Heart left ventricle (tissue), 13 donors: ENCODE measurements around the gene MARCHF10.

Source experiments
- CTCF ChIP-seq, 12 donors: fragments of 200-600 bp; sonication (generic) in 4 of 12; IDR thresholded peaks; one replicate each; pipeline versions ENCODE4 v1.5.0 to v1.8.0; 2018 to 2022; ENCODE audit warnings: antibody characterized with exemption in 12 of 12, mild to moderate bottlenecking in 5 of 12
- POLR2A ChIP-seq, 2 donors: fragments of 450-650 bp; IDR thresholded peaks; one replicate each; pipeline ENCODE4 v1.6.1; 2017; ENCODE audit warnings: antibody characterized with exemption in 2 of 2, mild to moderate bottlenecking in 2 of 2, moderate library complexity in 2 of 2
- donor health status: ischemic (EF 13 %, LVEDD 7.1; RV severe dilation, severe dysfunction).
- donor health status: DM: no; HTN: yes; CAD: no.
- donor health status: DM: no; HTN: no; CAD: no.
- donor health status: ischemic (EF 25% LVEDD 6.9; RV normal size, moderate dysfunction).
- donor health status: ischemic (EF 25% LVEDD 5.7; RV mildly dilated, moderate dysfunction).
- donor health status: ischemic (EF 35%, LVEDD 5.7; RV mildly dilated, moderate dysfunction).
- donor health status: nonischemic (EF 11% LVEDD 7.7; RV severe dilation, severe dysfunction).
- donor health status: DM: yes; HTN: yes; CAD: no.
- donor health status: PGD.
- donor health status: ischemic (EF 29% LVEDD 5.4; RV normal size, mild dysfunction).
- donor health status: nonischemic (EF 23%, LVEDD 6.1; RV moderate dilation, normal function).

GRCh38 chr17:62753562-62753961, 54.6 kb downstream of the MARCHF10 start:
- TF ChIP-seq CTCF (IDR thresholded peaks at IDR 0.05) (no peak), POLR2A (IDR thresholded peaks at IDR 0.05) (no peak)
